HUES64 (cell line): ENCODE data around the gene XRCC4.
A peak's percentile ranks its signal among the peaks of the same experiment; 100 is the strongest.

Experiments used
- H3K27ac ChIP-seq: 2 replicates; pipeline ENCODE4 v1.7.0; 2013; ENCODE audit warnings: low read depth, low read length, inconsistent platforms
- H3K27me3 ChIP-seq: 2 replicates; pipeline ENCODE4 v1.6.1; 2013; ENCODE audit warnings: mild to moderate bottlenecking, low read length; ENCODE audit not compliant: insufficient read depth
- H3K36me3 ChIP-seq: 2 replicates; pipeline ENCODE4 v1.6.1; 2013; ENCODE audit warnings: mild to moderate bottlenecking, low read length; ENCODE audit not compliant: insufficient read depth
- H3K4me1 ChIP-seq: 2 replicates; pipeline ENCODE4 v1.6.1; 2013; ENCODE audit warnings: mild to moderate bottlenecking, low read length, moderate library complexity; ENCODE audit not compliant: insufficient read depth
- H3K4me3 ChIP-seq: 2 replicates; pipeline ENCODE4 v1.5.1; 2013; ENCODE audit warnings: mild to moderate bottlenecking, low read length, moderate library complexity
- H3K9ac ChIP-seq: 2 replicates; pipeline ENCODE4 v1.6.1; 2013; ENCODE audit warnings: mild to moderate bottlenecking, low read depth, low read length
- H3K9me3 ChIP-seq: 2 replicates; pipeline ENCODE4 v1.6.1; 2013; ENCODE audit warnings: low read depth, low read length; ENCODE audit not compliant: insufficient read depth
- WGBS: fragments of 150-250, 120-280 bp; methylation state at CpG from one replicate; pipeline ENCODE4 v1.1.7; 2013; ENCODE audit warnings: missing lambda C conversion rate; 5-methylcytosine and 5-hydroxymethylcytosine counted together

Gene XRCC4

GRCh38 chr5:83368835-83369234, 291.5 kb downstream of the XRCC4 start:
- no peaks in the 10 kb centered on the region for H3K27me3 ChIP-seq
- H3K4me1 ChIP-seq = peaks cover 9% of the 10 kb centered on the region; the same call in 1 of the 2 replicates
- H3K9me3 ChIP-seq = no peaks in the 10 kb centered on the region; the same call in 1 of the 2 replicates
- 94% methylated on average over 3 of the region's 3 CpGs for WGBS
- H3K27ac ChIP-seq = no peak overlapping the region
- no peaks in the 10 kb centered on the region for H3K36me3 ChIP-seq
- H3K9ac ChIP-seq = no peak overlapping the region
- no peak overlapping the region for H3K4me3 ChIP-seq

DNA sequence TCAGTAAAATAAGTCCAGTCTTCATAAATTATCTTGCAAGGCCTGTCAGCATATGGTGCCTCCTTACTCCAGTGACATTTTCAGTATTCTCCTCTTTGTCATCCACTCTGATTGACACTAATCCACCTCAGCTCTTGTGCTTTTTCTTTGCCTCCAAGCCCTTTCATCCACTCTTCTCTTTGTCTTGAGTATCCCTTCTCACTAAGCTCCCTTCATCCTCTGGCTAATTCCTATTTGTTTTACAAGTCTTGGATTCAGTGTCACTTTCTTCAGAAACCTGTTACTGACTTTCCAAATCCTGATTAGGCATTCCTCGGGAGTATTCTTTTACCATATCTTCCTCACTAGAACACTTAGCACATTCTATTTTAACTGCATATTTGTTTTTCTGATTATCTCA, 293.6 kb downstream of the XRCC4 start:
- WGBS = 90% methylated on average over 1 of the region's 1 CpG
- Histone ChIP-seq H3K4me3 (no peak overlapping the region), H3K4me1 (peaks cover 9% of the 10 kb centered on the region; the same call in 1 of the 2 replicates), H3K9ac (no peak overlapping the region), H3K9me3 (no peaks in the 10 kb centered on the region), H3K27me3 (no peaks in the 10 kb centered on the region), H3K27ac (no peak overlapping the region), H3K36me3 (no peaks in the 10 kb centered on the region)

GRCh38 chr5:83371726-83372125, 294.4 kb downstream of the XRCC4 start:
- Histone ChIP-seq H3K27me3 (no peaks in the 10 kb centered on the region), H3K4me3 (no peak overlapping the region), H3K9ac (no peak overlapping the region), H3K4me1 (peaks cover 9% of the 10 kb centered on the region; the same call in 1 of the 2 replicates), H3K36me3 (no peaks in the 10 kb centered on the region), H3K27ac (no peak overlapping the region), H3K9me3 (no peaks in the 10 kb centered on the region)
- whole genome bisulfite sequencing = no CpG with 5 or more reads among the region's 1 CpG

- H3K9me3 ChIP-seq = no peaks in the 10 kb centered on the region
- H3K27ac ChIP-seq = no peak overlapping the region
- no peaks in the 10 kb centered on the region for H3K36me3 ChIP-seq
- 91% methylated on average over 2 of the region's 2 CpGs for WGBS
- H3K9ac ChIP-seq = no peak overlapping the region
- no peak overlapping the region for H3K4me3 ChIP-seq
- H3K4me1 ChIP-seq = peaks cover 20% of the 10 kb centered on the region
- no peaks in the 10 kb centered on the region for H3K27me3 ChIP-seq
Measured at GRCh38 chr5:83374547-83374946, 297.2 kb downstream of the XRCC4 start.

DNA sequence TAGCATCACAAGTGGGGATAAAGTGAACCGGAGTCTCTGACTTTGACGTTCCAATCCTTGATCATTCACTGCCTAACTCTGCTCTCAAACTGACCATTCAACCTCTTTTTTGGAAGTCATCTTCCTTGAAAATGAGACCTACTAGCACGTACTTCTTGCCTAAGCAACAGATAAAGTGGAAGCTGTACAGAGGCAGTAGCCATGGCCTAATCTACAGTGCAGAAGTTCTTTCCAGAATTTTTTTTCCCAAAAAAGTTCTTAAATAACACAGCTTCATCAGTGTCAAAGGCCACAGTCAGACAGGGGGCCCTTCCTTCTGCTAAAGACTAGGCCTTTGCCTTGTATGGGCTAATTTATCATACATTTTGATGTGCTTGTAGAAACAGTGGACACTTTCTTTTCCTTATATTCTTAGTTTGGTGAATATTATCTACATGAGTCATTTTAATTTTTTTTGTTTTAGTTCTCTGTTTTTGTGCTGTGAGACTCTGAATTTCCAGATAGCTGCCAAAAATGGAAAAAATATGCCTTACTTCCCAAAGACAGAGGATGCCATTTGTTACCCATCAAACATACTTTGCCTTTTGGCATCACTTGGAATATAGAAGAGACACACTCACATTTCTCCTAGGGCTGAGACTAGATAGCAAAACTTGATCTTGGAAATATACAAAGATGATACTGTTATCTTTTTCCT, 297.9 kb downstream of the XRCC4 start:
- H3K9me3 ChIP-seq = no peaks in the 10 kb centered on the region
- 98% methylated on average over 3 of the region's 3 CpGs for WGBS
- no peak overlapping the region for H3K4me3 ChIP-seq
- no peak overlapping the region for H3K9ac ChIP-seq
- H3K27ac ChIP-seq = no peak overlapping the region
- no peaks in the 10 kb centered on the region for H3K36me3 ChIP-seq
- peaks cover 21% of the 10 kb centered on the region for H3K4me1 ChIP-seq
- no peaks in the 10 kb centered on the region for H3K27me3 ChIP-seq

DNA sequence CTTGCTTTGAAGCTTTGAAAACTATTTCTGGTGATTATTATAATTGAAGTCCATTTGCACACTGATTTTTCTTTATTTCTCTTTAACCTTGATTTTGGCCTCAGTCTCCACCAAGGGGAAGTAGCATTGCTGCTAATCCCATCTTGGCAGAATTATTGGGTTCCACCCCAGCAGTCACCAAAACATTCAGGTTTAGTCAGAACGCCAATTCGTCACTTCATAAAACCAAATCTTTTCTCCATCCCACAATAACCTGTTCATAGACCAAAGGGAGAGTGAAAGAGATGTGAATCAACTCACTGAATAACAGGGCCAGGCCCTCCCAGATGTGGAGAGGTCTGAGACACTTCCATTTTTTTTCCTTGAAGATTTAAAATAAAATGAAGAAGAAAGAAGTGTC, 299.1 kb downstream of the XRCC4 start:
- Histone ChIP-seq H3K27ac (no peak overlapping the region), H3K9me3 (no peaks in the 10 kb centered on the region), H3K4me3 (no peak overlapping the region), H3K9ac (no peak overlapping the region), H3K36me3 (no peaks in the 10 kb centered on the region), H3K4me1 (peaks cover 21% of the 10 kb centered on the region), H3K27me3 (no peaks in the 10 kb centered on the region)
- WGBS = 97% methylated on average over 2 of the region's 2 CpGs

DNA sequence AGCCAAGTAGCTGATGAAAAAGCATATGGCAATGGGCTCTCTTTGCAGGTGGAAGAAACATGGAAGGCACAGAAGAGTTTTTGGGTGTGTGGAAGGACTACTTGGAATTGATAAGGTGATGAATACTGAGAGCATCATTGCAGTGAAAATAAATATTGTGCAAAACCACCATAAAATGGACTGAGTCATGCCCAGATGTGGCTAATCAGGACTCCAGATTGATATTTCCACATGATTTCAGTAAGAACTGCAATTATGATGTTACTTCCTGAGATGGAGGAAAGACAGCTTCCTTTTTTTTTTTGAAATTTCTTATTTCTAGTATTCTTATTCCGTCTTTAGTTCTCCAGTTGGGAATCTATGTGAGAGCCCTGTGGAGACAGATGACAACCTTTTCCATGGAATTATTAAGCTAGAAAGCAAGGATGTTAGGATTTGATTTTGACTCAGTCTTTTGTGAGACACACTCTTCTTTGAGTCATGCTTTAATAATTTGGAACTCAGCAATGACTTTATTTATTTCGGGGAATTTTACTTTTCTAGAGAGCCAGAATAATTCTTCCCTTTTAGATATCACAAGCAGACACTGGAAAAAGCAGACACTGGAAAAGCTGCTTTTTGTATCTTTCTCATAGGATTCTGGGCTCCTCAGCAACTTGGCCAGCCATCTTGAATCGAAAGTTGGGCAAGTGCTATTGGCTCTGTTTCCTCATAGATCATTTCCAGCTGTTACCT, 300.0 kb downstream of the XRCC4 start:
- 84% methylated on average over 3 of the region's 3 CpGs for WGBS
- no peaks in the 10 kb centered on the region for H3K27me3 ChIP-seq
- H3K9me3 ChIP-seq = no peaks in the 10 kb centered on the region
- no peak overlapping the region for H3K27ac ChIP-seq
- no peak overlapping the region for H3K4me3 ChIP-seq
- no peaks in the 10 kb centered on the region for H3K36me3 ChIP-seq
- peaks cover 21% of the 10 kb centered on the region for H3K4me1 ChIP-seq
- no peak overlapping the region for H3K9ac ChIP-seq

DNA sequence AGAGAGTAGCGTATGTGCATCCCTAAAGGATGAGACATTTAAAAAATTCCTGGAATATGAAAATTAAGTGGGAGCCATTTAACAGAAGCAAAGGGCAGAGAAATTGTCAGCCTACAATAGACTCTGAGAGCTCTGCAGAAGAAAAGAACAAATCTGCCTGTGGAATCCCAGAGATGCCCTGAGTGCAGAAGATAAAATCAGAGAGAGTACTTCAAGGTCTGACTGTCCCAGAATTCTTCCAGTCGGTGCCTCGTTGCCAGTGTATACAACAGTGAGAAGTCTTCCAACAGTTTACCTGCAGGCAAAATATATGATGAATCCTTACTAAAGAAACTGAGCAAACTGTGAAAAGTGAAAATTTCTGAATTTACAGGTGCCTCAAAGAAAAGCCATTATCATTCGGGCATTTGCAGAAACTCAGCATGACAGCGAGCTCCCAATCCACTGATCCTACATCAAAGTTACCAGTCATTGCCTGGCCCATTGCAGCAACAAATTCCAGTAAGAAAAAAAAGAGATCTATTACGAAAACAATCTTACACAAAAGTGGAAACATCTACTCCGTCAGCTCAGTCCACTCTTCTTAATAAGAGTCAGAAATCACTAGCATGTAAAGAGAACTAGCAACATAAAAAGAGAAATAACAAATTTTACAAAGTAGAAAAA, 301.4 kb downstream of the XRCC4 start:
- Histone ChIP-seq H3K27ac (peak overlapping the region; percentile 69; the same call in 1 of the 2 replicates), H3K27me3 (no peaks in the 10 kb centered on the region), H3K4me3 (no peak overlapping the region), H3K9me3 (no peaks in the 10 kb centered on the region), H3K9ac (no peak overlapping the region), H3K4me1 (peaks cover 17% of the 10 kb centered on the region), H3K36me3 (no peaks in the 10 kb centered on the region)
- 56% methylated on average over 6 of the region's 7 CpGs for WGBS

DNA sequence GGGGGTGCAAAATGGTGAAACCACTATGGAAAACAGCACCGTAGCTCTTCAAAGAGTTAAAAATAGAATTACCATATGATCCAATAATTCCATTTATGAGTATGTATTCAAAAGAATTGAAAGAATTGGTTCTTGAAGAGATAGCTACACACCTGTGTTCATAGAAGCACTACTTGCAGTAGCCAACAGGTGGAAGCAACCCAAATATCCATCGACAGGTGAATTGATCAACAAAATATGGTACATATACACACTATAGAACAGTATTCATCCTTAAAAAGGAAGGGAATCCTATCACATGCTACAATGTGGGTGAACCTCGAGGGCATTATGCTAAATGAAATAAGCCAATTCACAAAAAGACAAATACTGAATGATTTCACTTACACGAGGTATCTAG, 308.5 kb downstream of the XRCC4 start:
- Histone ChIP-seq H3K4me3 (no peak overlapping the region), H3K27ac (no peak overlapping the region), H3K27me3 (no peaks in the 10 kb centered on the region), H3K9ac (no peak overlapping the region), H3K4me1 (no peaks in the 10 kb centered on the region), H3K36me3 (no peaks in the 10 kb centered on the region), H3K9me3 (no peaks in the 10 kb centered on the region)
- 88% methylated on average over 2 of the region's 4 CpGs for WGBS

DNA sequence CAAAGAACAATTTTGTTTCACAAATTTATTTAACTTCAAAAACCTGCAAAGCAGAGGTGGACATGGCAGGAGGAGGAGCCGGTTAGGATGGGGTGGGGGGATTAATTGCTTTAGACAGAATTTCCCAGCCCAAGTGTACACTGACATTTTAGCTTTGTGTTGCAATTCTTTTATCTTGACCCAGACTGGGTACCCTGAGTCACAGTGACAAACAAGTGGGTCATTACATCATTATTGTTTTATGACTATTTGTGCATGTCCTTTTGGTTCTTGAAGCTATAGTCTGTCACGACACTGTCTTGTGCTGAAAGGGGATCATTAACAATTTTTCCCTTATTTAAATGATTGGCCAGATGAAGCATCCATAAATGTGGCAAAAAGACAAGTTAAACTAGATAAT, 309.7 kb downstream of the XRCC4 start:
- Histone ChIP-seq H3K4me1 (no peaks in the 10 kb centered on the region), H3K27ac (no peak overlapping the region), H3K4me3 (no peak overlapping the region), H3K9ac (no peak overlapping the region), H3K27me3 (no peaks in the 10 kb centered on the region), H3K9me3 (no peaks in the 10 kb centered on the region), H3K36me3 (no peaks in the 10 kb centered on the region)
- WGBS = 96% methylated on average over 2 of the region's 2 CpGs

GRCh38 chr5:83388608-83389007, 311.3 kb downstream of the XRCC4 start:
- Histone ChIP-seq H3K9ac (no peak overlapping the region), H3K27ac (no peak overlapping the region), H3K4me3 (no peak overlapping the region), H3K4me1 (no peaks in the 10 kb centered on the region), H3K27me3 (no peaks in the 10 kb centered on the region), H3K9me3 (no peaks in the 10 kb centered on the region), H3K36me3 (no peaks in the 10 kb centered on the region)
